Endodermal cell (in vitro differentiated cells): ENCODE results near the gene POU6F2. TPM values are rescaled to one million over a fixed set of nuclear protein-coding genes. Genes with fewer than 3 reads are reported as not detected.

ENCODE experiments used
- DNase-seq: peaks from one replicate; pipeline ENCODE4 v3.0.0-alpha.2; 2017
- H3K27ac ChIP-seq: 2 replicates; pipeline ENCODE4 v1.5.1; 2013; ENCODE audit warnings: mild to moderate bottlenecking, low read depth, low read length, moderate library complexity
- H3K27me3 ChIP-seq: 2 replicates; pipeline ENCODE4 v1.6.1; 2013; ENCODE audit warnings: mild to moderate bottlenecking, low read length, moderate library complexity; ENCODE audit not compliant: insufficient read depth, control insufficient read depth, poor library complexity, severe bottlenecking
- H3K36me3 ChIP-seq: 2 replicates; pipeline ENCODE4 v1.7.0; 2013; ENCODE audit warnings: mild to moderate bottlenecking, low read length, moderate library complexity; ENCODE audit not compliant: control insufficient read depth, insufficient read depth
- H3K4me1 ChIP-seq: one replicate; pipeline ENCODE4 v1.7.0; 2013; ENCODE audit warnings: low read length; ENCODE audit not compliant: control insufficient read depth, insufficient read depth
- H3K4me3 ChIP-seq: 2 replicates; pipeline ENCODE4 v1.5.1; 2013; ENCODE audit warnings: mild to moderate bottlenecking, low read length, moderate library complexity
- H3K9ac ChIP-seq: 2 replicates; pipeline ENCODE4 v1.6.1; 2013; ENCODE audit warnings: mild to moderate bottlenecking, low read length, moderate library complexity; ENCODE audit not compliant: poor library complexity, severe bottlenecking; ENCODE audit errors: extremely low read depth
- H3K9me3 ChIP-seq: 2 replicates; pipeline ENCODE4 v1.6.1; 2013; ENCODE audit warnings: mild to moderate bottlenecking, low read length, moderate library complexity; ENCODE audit not compliant: control insufficient read depth
- H3K27ac Mint-ChIP-seq: 2 replicates; pipeline ENCODE4 v1.8.0; 2020; ENCODE audit warnings: mixed read lengths
- H3K27me3 Mint-ChIP-seq: 2 replicates; pipeline ENCODE4 v1.8.0; 2021; ENCODE audit warnings: mild to moderate bottlenecking, mixed read lengths; ENCODE audit not compliant: insufficient read depth
- H3K36me3 Mint-ChIP-seq: 2 replicates; pipeline ENCODE4 v1.8.0; 2020; ENCODE audit warnings: low read depth, mixed read lengths
- H3K4me1 Mint-ChIP-seq: 2 replicates; pipeline ENCODE4 v1.8.0; 2020; ENCODE audit warnings: mixed read lengths
- H3K4me3 Mint-ChIP-seq: 2 replicates; pipeline ENCODE4 v1.8.0; 2020; ENCODE audit warnings: mild to moderate bottlenecking, moderate library complexity, mixed read lengths
- H3K9me3 Mint-ChIP-seq: 2 replicates; pipeline ENCODE4 v1.8.0; 2020; ENCODE audit warnings: mild to moderate bottlenecking, mixed read lengths
- CTCF ChIP-seq: fragments of 200-600 bp; sonication (generic); conservative IDR thresholded peaks from 2 replicates; pipeline ENCODE4 v1.5.0; 2021; ENCODE audit warnings: antibody characterized with exemption, mild to moderate bottlenecking
- WGBS, 2 experiments: methylation state at CpG; one replicate each; pipeline versions ENCODE4 v1.1.5 to v1.1.7; 2013; ENCODE audit warnings: missing lambda C conversion rate in 2 of 2, mixed read lengths in 1 of 2; ENCODE audit not compliant: insufficient coverage in 1 of 2, insufficient read length in 1 of 2; 5-methylcytosine and 5-hydroxymethylcytosine counted together
- total RNA-seq, 2 donors: library from RNA; stranded (reverse); fragmentation: NEBNext Ultra II Directional in 1 of 2; extraction: Animal tissue kit (Norgen Biotek cat#: 25700) in 1 of 2; gene quantifications; 2 replicates in 1 of 2; 3 replicates in 1 of 2; pipeline ENCODE4 v1.2.1, GENCODE V29; 2021

POU6F2 gene
- total RNA-seq, 2 donors from 2014 or later = 6.0 to 10.0 TPM

GRCh38 chr7:39261771-39262170 lies 284.1 kb downstream of the POU6F2 start:
- no peak overlapping the region for H3K4me3 ChIP-seq
- no peak overlapping the region for H3K9ac ChIP-seq
- no peaks in the 10 kb centered on the region for H3K9me3 Mint-ChIP-seq
- peaks cover 20% of the 10 kb centered on the region for H3K4me1 Mint-ChIP-seq
- WGBS, 2 experiments = 93 to 100% methylated on average over 2 of the region's 2 CpGs
- TF ChIP-seq CTCF = no peak
- H3K36me3 ChIP-seq = no peaks in the 10 kb centered on the region
- peaks cover 7% of the 10 kb centered on the region for H3K4me1 ChIP-seq
- H3K27ac Mint-ChIP-seq = no peak overlapping the region
- no peaks in the 10 kb centered on the region for H3K36me3 Mint-ChIP-seq
- DNase-seq = no peak
- H3K27me3 ChIP-seq = no peaks in the 10 kb centered on the region
- no peaks in the 10 kb centered on the region for H3K27me3 Mint-ChIP-seq
- H3K27ac ChIP-seq = no peak overlapping the region
- H3K9me3 ChIP-seq = no peaks in the 10 kb centered on the region
- no peak overlapping the region for H3K4me3 Mint-ChIP-seq

GRCh38 chr7:39265641-39266591 lies 288.2 kb downstream of the POU6F2 start:
- no peak overlapping the region for H3K9ac ChIP-seq
- H3K9me3 ChIP-seq = no peaks in the 10 kb centered on the region
- H3K4me1 ChIP-seq = no peaks in the 10 kb centered on the region
- Mint-ChIP-seq H3K36me3 (no peaks in the 10 kb centered on the region), H3K4me3 (no peak overlapping the region), H3K27me3 (no peaks in the 10 kb centered on the region), H3K4me1 (no peaks in the 10 kb centered on the region), H3K9me3 (no peaks in the 10 kb centered on the region), H3K27ac (no peak overlapping the region)
- H3K27ac ChIP-seq = no peak overlapping the region
- no peaks in the 10 kb centered on the region for H3K36me3 ChIP-seq
- DNase-seq = peak; percentile 53
- no peak overlapping the region for H3K4me3 ChIP-seq
- H3K27me3 ChIP-seq = no peaks in the 10 kb centered on the region
- TF ChIP-seq CTCF = no peak
- WGBS, 2 experiments = 70 to 74% methylated on average over 6 to 9 of the region's 9 CpGs

GRCh38 chr7:39269034-39269433 lies 291.3 kb downstream of the POU6F2 start:
- no peaks in the 10 kb centered on the region for H3K4me1 ChIP-seq
- Mint-ChIP-seq H3K4me1 (peaks cover 4% of the 10 kb centered on the region), H3K27me3 (no peaks in the 10 kb centered on the region), H3K27ac (no peak overlapping the region), H3K9me3 (no peaks in the 10 kb centered on the region), H3K4me3 (no peak overlapping the region), H3K36me3 (no peaks in the 10 kb centered on the region)
- H3K27me3 ChIP-seq = no peaks in the 10 kb centered on the region
- DNase-seq = peak; percentile 13
- WGBS, 2 experiments = 64 to 70% methylated on average over 2 of the region's 2 CpGs
- H3K9me3 ChIP-seq = no peaks in the 10 kb centered on the region
- H3K27ac ChIP-seq = no peak overlapping the region
- TF ChIP-seq CTCF = no peak
- H3K36me3 ChIP-seq = no peaks in the 10 kb centered on the region
- no peak overlapping the region for H3K9ac ChIP-seq
- H3K4me3 ChIP-seq = no peak overlapping the region
